GM18526 (cell line): ENCODE measurements around the gene SLC44A1.

ENCODE experiments used
- POLR2A ChIP-seq: IDR thresholded peaks from 3 replicates; pipeline ENCODE4 v1.6.1; 2011; ENCODE audit not compliant: insufficient read length; ENCODE audit errors: extremely low read depth

Gene SLC44A1

DNA sequence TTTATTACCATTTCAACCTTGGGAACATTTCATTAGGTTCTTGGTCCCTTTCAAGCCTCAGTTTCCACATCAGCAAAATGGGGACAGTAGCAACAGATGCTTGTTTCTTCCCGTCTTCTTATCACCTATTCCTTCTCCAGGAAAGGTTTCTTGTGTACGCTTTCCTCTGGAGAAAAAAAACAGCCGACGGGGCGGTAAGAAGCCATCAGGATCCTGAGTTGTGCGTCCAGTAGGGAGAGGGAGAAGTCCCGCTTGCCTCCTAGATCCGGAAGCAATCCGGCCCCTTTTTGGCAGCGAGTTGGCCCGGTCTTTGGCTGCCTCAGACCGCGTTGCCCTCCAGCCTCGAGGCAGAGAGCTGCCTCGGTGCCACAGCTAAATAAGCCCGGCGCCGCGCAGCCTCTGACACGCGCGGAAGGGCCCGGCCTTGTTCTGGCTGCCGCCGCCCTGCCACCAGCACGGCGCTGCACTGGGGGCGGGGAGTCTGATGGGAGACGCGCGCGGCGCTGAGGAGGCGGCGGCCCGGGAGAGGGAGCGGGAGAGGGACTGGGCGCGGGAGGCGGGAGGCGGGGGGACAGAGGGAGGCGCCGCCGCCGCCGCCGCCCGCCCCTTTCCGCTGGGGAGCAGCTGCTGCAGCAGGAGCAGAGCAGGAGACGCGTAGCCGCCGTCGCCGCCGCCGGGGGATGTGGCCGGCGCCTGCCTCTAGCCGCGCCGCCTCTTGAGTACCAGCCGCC is at the start of gene SLC44A1:
SLC44A1 (plus strand) TSS at position 649 of the 731 bp plus-strand sequence. CDS start 218 bp downstream, outside the sequence.
- TF ChIP-seq POLR2A: no peak

- no peak for TF ChIP-seq POLR2A
Measured at GRCh38 chr9:105195259-105195658, 49.2 kb upstream of the SLC44A1 start.

- no peak for TF ChIP-seq POLR2A
Measured at GRCh38 chr9:105198023-105198422, 46.4 kb upstream of the SLC44A1 start.

- no peak for TF ChIP-seq POLR2A
Measured at GRCh38 chr9:105198865-105199264, 45.6 kb upstream of the SLC44A1 start.

- no peak for TF ChIP-seq POLR2A
Measured at GRCh38 chr9:105204416-105204815, 40.0 kb upstream of the SLC44A1 start.

DNA sequence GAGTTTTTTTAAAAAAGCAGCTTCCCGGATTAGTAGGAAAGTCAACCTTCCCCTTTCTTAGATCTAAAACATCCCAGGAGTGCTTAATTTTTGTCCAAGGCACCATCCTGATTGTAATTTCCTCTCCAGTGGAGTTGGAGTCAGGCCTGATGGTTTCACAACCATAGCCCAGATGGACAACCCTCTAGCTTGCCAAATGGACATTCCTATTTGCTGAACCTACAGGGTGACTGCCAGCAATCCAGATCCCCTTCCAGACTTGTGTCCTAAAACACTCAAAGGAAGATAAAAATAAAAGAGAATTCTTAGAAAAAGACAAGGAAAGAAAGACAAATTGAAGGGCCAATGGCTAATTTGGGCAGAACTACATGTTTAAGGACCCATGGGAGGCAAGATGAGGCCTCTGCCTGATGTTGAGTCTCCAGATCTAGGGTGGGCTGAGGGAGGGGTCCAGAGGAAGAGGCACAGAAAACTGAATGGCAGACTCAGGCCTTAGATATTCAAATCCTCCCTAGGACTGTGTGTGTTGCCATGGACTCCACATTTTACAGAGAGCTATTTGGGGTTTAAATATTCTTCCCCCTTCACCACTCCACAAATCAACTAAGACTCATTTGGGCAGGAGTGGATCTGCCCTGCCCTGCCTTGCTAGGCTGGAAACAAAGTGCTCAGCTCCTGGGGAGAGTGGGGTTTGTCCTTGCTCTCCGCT is 38.5 kb upstream of the SLC44A1 start:
- TF ChIP-seq POLR2A: no peak

- no peak for TF ChIP-seq POLR2A
Measured at GRCh38 chr9:105206496-105206820, 38.0 kb upstream of the SLC44A1 start.

GRCh38 chr9:105206821-105207699 is 37.4 kb upstream of the SLC44A1 start:
- TF ChIP-seq POLR2A: no peak

GRCh38 chr9:105216440-105217178 is 27.8 kb upstream of the SLC44A1 start:
- TF ChIP-seq POLR2A: no peak

DNA sequence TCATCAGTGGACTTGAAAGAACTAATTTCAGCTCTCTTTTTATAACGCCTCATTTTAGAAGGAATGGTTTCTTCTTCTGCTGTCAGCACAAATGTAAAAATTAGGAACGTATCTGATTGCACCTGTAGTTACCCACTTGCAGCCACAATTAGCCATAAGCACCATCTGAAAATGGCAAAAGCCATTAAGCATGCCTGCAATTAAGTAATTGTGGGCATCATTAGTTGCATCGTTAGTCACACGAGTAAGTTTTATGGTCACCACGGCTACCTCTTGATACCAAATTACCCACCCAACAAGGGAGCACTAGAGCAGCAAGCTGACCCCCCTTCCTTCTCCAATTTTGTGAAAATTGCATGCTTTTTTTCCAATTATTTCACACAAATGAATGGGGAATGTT is 25.8 kb upstream of the SLC44A1 start:
- TF ChIP-seq POLR2A: no peak

DNA sequence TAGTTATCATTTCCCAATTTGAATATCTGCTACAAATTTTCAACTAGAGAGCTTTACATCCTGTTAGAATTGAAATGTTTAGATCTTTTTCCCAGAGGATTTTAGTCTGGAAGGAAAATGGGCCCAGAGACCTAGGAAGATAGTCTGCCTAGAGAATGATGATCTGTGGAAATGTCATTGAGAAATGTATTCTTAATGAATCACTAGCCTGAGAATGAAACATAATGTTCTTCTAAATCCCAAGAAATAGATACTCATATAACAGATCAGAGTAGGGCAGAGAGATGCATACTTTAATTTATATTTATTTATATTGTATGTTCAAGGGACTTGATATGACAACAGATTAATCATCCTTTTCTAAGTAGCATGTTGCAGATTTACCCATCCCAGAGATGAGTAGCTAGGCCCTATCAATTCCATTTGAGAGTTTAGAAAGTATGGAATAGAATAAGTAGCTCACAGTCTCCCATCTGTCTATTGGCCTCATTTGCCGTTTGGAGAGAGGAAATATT is 25.1 kb upstream of the SLC44A1 start:
- TF ChIP-seq POLR2A: no peak

DNA sequence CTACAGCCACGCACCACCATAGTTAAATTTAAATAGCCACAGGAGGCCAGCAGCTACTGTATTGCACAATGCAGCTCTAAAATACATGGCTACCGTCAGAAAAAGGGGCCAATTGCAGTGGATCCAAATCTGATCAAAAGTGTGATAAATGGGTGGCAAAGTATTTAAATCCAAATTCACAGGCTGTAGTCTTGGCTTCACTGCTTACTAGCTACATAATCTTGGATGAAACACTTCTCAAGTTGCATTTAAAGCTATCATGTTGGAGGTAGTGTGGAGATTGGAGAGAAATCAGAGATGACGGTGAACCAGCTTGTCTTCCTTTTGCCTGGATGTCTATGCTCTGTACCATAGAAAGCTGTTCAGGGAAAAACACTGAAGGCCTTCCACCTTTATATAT is 24.0 kb upstream of the SLC44A1 start:
- TF ChIP-seq POLR2A: no peak

DNA sequence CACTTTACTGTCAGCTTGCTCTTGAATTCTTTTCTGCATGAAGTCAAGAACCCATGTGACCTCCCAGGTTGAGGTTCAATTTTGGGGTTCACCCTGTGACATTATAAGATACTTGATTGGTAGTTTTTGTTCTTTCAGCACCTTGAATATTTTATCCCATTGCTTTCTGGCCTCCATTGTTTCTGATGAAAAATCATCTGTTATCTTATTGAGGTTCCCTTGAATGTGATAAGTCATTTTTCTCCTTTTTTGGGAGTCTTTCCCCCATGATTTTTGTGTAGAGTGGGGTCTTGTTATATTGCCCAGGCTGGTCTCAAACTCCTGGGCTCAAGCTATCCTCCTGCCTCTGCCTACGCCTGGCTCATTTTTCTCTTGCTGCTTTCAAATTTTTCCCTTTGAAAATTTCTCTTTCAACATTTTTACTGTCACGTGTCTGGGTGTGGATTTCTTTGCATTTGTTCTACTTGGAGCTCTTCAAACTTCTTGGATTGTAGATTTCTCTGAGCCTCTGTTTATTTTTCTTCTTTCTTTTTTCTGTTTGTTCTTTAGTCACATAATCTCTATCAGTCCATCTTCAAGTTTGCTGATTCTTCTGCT is 20.8 kb upstream of the SLC44A1 start:
- TF ChIP-seq POLR2A: no peak

DNA sequence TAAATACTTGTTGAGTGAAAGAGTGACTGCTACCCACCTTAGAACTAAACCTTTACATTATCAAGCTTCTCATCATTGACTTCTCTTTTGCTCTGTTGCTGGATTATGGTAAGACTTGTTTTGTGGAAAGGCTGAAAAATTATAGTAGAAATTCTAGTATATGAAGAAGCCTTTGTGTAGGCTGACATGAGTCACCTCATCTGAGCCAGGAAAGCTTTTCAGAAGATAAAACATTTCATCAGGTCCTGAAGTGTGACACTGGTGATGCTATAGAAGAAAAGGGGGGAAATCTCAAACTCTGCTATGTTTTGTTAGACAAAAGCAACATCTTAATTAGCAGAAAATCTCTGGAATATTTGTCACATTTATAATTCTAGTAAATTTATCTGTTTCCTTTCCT is 18.4 kb upstream of the SLC44A1 start:
- no peak for TF ChIP-seq POLR2A
